ENCODE data around the gene MKRN3. TPM values are rescaled to one million over a fixed set of nuclear protein-coding genes. Genes with fewer than 3 reads are reported as not detected.

The MKRN3 gene
- total and polyA plus RNA-seq, 2 of the 4 experiments (the other 2 are of a cell fraction): under 0.01 to 0.17 TPM

DNA sequence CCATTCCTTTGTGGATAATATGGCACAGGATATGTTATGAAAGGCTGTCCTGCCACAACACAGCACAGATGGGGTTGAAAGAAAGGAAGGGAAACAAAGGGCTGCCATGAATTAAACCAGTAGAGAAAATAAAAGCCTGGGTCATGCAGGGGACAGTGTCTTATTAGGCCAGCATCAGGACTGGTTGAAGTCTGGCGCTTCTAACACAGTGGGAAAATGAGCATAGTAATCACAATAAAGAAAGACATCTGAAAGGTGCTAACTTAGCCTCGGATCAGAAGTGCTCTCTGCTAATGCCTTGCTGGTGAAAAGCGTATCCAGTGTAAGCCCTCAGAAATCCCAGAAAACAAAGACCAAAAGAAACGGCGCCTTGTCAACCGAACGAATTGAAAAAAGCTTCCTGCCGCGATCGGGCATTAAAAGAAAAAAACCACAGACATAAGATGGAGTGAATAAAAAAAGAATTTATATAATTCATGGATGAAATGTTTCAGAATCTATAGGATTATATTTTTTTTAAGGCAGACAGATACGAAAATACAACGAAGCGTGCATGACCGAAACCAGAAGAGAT, 566 bp upstream of the MKRN3 start:
- Histone ChIP-seq H3K9me3 (ENCODE audit: control insufficient read depth, insufficient read depth, low read length) (peaks cover 15% of the 10 kb centered on the region; the same call in 1 of the 2 replicates), H3K4me1 (ENCODE audit: control insufficient read depth, insufficient read depth, low read length) (no peaks in the 10 kb centered on the region), H4K5ac (ENCODE audit: low read depth, low read length) (no peak overlapping the region), H3K18ac (ENCODE audit: low read depth, low read length) (no peak overlapping the region), H3K14ac (replicated peaks; ENCODE audit: low read depth, low read length) (no peak overlapping the region), H3K4me3 (ENCODE audit: insufficient read depth, low read depth, low read length) (no peak overlapping the region), H2BK120ac (ENCODE audit: low read depth, low read length) (no peak overlapping the region), H2BK5ac (ENCODE audit: low read depth, low read length, poor library complexity, severe bottlenecking) (no peak overlapping the region), H3K4ac (ENCODE audit: low read depth, low read length) (no peak overlapping the region), H4K8ac (ENCODE audit: low read depth in 2 of 2, low read length in 2 of 2) (no peak overlapping the region), H2AFZ (replicated peaks; ENCODE audit: low read length, poor library complexity) (no peak overlapping the region), H2AK5ac (ENCODE audit: low read depth, low read length) (no peak overlapping the region), H3K23ac (ENCODE audit: low read depth, low read length) (no peak overlapping the region), H3K9ac (ENCODE audit: low read depth, low read length) (no peak overlapping the region), H3K9me1 (ENCODE audit: insufficient read depth, low read length) (no peaks in the 10 kb centered on the region), H2BK20ac (ENCODE audit: low read depth, low read length) (no peak overlapping the region), H2BK15ac (ENCODE audit: low read depth, low read length) (no peak overlapping the region), H3K4me2 (ENCODE audit: low read depth, low read length) (no peak overlapping the region), H4K91ac (ENCODE audit: insufficient read depth, low read depth, low read length) (no peak overlapping the region), H3K56ac (ENCODE audit: extremely low read depth, insufficient read depth, low read length) (no peak overlapping the region), H3K36me3 (ENCODE audit: control insufficient read depth, insufficient read depth, low read length) (no peaks in the 10 kb centered on the region), H4K20me1 (ENCODE audit: insufficient read depth, low read length) (no peaks in the 10 kb centered on the region), H3K27me3 (ENCODE audit: control insufficient read depth, insufficient read depth, low read length) (no peaks in the 10 kb centered on the region), H2AK9ac (replicated peaks; ENCODE audit: low read depth, low read length, poor library complexity) (no peak overlapping the region), H3K27ac (ENCODE audit: insufficient read depth, low read length) (no peak overlapping the region), H3K79me1 (ENCODE audit: low read depth in 1 of 2, low read length in 2 of 2) (no peaks in the 10 kb centered on the region)
- DNase-seq: no peak
- CTCF ChIA-PET: no interaction called here
- ATAC-seq (ENCODE audit: low read depth): no peak
- intact Hi-C loops (cut with micrococcal nuclease): no loop called here
- no peak for TF ChIP-seq RCOR1 (IDR thresholded peaks at IDR 0.05; ENCODE audit: insufficient replicate concordance, low read length)
- TF ChIP-seq, protein P1, sequence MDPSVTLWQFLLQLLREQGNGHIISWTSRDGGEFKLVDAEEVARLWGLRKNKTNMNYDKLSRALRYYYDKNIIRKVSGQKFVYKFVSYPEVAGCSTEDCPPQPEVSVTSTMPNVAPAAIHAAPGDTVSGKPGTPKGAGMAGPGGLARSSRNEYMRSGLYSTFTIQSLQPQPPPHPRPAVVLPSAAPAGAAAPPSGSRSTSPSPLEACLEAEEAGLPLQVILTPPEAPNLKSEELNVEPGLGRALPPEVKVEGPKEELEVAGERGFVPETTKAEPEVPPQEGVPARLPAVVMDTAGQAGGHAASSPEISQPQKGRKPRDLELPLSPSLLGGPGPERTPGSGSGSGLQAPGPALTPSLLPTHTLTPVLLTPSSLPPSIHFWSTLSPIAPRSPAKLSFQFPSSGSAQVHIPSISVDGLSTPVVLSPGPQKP (IDR thresholded peaks at IDR 0.05; ENCODE audit: borderline replicate concordance, low read depth, low read length): no peak
- TF ChIP-seq, protein P2, sequence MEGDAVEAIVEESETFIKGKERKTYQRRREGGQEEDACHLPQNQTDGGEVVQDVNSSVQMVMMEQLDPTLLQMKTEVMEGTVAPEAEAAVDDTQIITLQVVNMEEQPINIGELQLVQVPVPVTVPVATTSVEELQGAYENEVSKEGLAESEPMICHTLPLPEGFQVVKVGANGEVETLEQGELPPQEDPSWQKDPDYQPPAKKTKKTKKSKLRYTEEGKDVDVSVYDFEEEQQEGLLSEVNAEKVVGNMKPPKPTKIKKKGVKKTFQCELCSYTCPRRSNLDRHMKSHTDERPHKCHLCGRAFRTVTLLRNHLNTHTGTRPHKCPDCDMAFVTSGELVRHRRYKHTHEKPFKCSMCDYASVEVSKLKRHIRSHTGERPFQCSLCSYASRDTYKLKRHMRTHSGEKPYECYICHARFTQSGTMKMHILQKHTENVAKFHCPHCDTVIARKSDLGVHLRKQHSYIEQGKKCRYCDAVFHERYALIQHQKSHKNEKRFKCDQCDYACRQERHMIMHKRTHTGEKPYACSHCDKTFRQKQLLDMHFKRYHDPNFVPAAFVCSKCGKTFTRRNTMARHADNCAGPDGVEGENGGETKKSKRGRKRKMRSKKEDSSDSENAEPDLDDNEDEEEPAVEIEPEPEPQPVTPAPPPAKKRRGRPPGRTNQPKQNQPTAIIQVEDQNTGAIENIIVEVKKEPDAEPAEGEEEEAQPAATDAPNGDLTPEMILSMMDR (conservative IDR thresholded peaks at IDR 0.05; ENCODE audit: low read depth, low read length): no peak
- BruUV-seq (replicated peaks): no TSS peak
- WGBS, 2 experiments (ENCODE audit: extremely low coverage in 2 of 2, insufficient read length in 1 of 2): 100% methylated on average over 3 of the region's 14 CpGs; no CpG with 5 or more reads in 1 of the 2 experiments
- in situ Hi-C loops (cut with MboI; ENCODE audit: low sequenced_read_pairs): no loop called here
- dilution Hi-C loops (cut with HindIII; ENCODE audit: low sequenced_read_pairs, unreplicated experiment): no loop called here
- POLR2A ChIA-PET (ENCODE audit: unreplicated experiment): no interaction called here
